ENCODE results near the gene KCTD20. TPM values are rescaled to one million over a fixed set of nuclear protein-coding genes. Genes with fewer than 3 reads are reported as not detected.

KCTD20 gene
- total RNA-seq, 1 experiment from 2014 or later, result 23.7 TPM

DNA sequence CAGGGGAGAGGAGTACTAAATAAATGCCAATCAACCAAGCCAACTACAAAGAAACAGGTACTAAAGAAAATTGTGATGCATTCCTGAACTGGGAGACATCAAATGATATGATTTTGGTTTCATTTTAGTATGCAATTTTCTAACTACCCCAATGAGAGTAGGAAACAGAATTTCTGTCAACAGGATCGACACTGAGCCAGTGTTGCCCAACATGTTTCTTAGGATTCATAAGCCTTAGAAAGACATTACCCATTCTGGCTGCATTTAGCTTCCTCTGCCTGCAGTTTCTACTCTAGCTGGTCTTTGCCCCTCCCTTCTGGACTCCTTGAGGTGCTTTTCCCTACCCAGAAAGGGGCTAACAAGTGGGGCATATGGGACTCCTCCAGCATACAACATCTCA, 49.8 kb downstream of the KCTD20 start:
- ChIA-PET POLR2A (no interaction called here), RAD21 (ENCODE audit: low non-redundant PET in 1 of 2, low total read pairs in 2 of 2, uncharacterized antibody in 2 of 2, unreplicated experiment in 2 of 2) (no interaction called here), CTCF (no interaction called here)
- Histone ChIP-seq H4K20me1 (ENCODE audit: insufficient read depth) (no peaks in the 10 kb centered on the region), H3K27ac (ENCODE audit: low read depth, low read length) (no peak overlapping the region), H3K9me2 (ENCODE audit: insufficient read depth) (no peaks in the 10 kb centered on the region), H3K27me3 (ENCODE audit: insufficient read depth, low read length) (no peaks in the 10 kb centered on the region), H3K9ac (ENCODE audit: low read length) (no peak overlapping the region), H3K4me3 (replicated peaks in 1 of 2; ENCODE audit: low read depth in 1 of 2, low read length in 2 of 2) (no peak overlapping the region), H3K36me3 (ENCODE audit: control insufficient read depth in 1 of 2, insufficient read depth in 2 of 2, low read length in 2 of 2) (peaks cover 22 to 23% of the 10 kb centered on the region in 2 experiments), H3K4me2 (ENCODE audit: low read length) (no peak overlapping the region), H3K79me2 (ENCODE audit: insufficient read depth, low read length) (no peaks in the 10 kb centered on the region), H3K4me1 (ENCODE audit: control insufficient read depth in 1 of 2, insufficient read depth in 2 of 2, low read length in 2 of 2) (no peaks in the 10 kb centered on the region), H3K9me3 (ENCODE audit: control insufficient read depth in 1 of 2, insufficient read depth in 1 of 2, low read depth in 1 of 2, low read length in 2 of 2) (no peaks in the 10 kb centered on the region), H2AFZ (ENCODE audit: low read depth, low read length, poor library complexity, severe bottlenecking) (no peak overlapping the region)
- no peak for DNase-seq (ENCODE audit: low read depth, low spot score)
- no peak for ATAC-seq
- TF ChIP-seq, protein P1, sequence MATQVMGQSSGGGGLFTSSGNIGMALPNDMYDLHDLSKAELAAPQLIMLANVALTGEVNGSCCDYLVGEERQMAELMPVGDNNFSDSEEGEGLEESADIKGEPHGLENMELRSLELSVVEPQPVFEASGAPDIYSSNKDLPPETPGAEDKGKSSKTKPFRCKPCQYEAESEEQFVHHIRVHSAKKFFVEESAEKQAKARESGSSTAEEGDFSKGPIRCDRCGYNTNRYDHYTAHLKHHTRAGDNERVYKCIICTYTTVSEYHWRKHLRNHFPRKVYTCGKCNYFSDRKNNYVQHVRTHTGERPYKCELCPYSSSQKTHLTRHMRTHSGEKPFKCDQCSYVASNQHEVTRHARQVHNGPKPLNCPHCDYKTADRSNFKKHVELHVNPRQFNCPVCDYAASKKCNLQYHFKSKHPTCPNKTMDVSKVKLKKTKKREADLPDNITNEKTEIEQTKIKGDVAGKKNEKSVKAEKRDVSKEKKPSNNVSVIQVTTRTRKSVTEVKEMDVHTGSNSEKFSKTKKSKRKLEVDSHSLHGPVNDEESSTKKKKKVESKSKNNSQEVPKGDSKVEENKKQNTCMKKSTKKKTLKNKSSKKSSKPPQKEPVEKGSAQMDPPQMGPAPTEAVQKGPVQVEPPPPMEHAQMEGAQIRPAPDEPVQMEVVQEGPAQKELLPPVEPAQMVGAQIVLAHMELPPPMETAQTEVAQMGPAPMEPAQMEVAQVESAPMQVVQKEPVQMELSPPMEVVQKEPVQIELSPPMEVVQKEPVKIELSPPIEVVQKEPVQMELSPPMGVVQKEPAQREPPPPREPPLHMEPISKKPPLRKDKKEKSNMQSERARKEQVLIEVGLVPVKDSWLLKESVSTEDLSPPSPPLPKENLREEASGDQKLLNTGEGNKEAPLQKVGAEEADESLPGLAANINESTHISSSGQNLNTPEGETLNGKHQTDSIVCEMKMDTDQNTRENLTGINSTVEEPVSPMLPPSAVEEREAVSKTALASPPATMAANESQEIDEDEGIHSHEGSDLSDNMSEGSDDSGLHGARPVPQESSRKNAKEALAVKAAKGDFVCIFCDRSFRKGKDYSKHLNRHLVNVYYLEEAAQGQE (IDR thresholded peaks at IDR 0.05; ENCODE audit: low read depth), result no peak
- no peak for TF ChIP-seq ZNF274 (IDR thresholded peaks at IDR 0.05; ENCODE audit: low read depth, low read length)
- no peak for TF ChIP-seq RAD21 (IDR thresholded peaks at IDR 0.05; ENCODE audit: low read depth)
- TF ChIP-seq, protein P2, sequence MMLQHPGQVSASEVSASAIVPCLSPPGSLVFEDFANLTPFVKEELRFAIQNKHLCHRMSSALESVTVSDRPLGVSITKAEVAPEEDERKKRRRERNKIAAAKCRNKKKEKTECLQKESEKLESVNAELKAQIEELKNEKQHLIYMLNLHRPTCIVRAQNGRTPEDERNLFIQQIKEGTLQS (IDR thresholded peaks at IDR 0.05), result no peak
- no peak for TF ChIP-seq EZH2 (IDR thresholded peaks at IDR 0.05)
- TF ChIP-seq FOSL1 (IDR thresholded peaks at IDR 0.05; ENCODE audit: low read depth), result no peak
- TF ChIP-seq, protein P3, sequence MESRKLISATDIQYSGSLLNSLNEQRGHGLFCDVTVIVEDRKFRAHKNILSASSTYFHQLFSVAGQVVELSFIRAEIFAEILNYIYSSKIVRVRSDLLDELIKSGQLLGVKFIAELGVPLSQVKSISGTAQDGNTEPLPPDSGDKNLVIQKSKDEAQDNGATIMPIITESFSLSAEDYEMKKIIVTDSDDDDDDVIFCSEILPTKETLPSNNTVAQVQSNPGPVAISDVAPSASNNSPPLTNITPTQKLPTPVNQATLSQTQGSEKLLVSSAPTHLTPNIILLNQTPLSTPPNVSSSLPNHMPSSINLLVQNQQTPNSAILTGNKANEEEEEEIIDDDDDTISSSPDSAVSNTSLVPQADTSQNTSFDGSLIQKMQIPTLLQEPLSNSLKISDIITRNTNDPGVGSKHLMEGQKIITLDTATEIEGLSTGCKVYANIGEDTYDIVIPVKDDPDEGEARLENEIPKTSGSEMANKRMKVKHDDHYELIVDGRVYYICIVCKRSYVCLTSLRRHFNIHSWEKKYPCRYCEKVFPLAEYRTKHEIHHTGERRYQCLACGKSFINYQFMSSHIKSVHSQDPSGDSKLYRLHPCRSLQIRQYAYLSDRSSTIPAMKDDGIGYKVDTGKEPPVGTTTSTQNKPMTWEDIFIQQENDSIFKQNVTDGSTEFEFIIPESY (IDR thresholded peaks at IDR 0.05; ENCODE audit: extremely low read depth, insufficient replicate concordance, low read length), result no peak
- no peak for TF ChIP-seq CEBPB (IDR thresholded peaks at IDR 0.05; ENCODE audit: low read depth)
- no peak for TF ChIP-seq ELF1 (IDR thresholded peaks at IDR 0.05; ENCODE audit: borderline replicate concordance, low read depth)
- TF ChIP-seq CBX3 (IDR thresholded peaks at IDR 0.05; ENCODE audit: low read depth), result no peak
- no peak for TF ChIP-seq ZFX (IDR thresholded peaks at IDR 0.05)
- TF ChIP-seq POLR2AphosphoS5 (IDR thresholded peaks at IDR 0.05; ENCODE audit: low read depth, low read length), result no peak
- TF ChIP-seq YY1 (IDR thresholded peaks at IDR 0.05; ENCODE audit: extremely low read depth, insufficient replicate concordance, low read depth, low read length), result no peak
- no peak for TF ChIP-seq JUND (IDR thresholded peaks at IDR 0.05)
- no peak for TF ChIP-seq EZH2phosphoT487 (IDR thresholded peaks at IDR 0.05; ENCODE audit: borderline replicate concordance)
- TF ChIP-seq SRF (IDR thresholded peaks at IDR 0.05; ENCODE audit: low read depth), result no peak
- TF ChIP-seq, protein P4, sequence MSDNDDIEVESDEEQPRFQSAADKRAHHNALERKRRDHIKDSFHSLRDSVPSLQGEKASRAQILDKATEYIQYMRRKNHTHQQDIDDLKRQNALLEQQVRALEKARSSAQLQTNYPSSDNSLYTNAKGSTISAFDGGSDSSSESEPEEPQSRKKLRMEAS (IDR thresholded peaks at IDR 0.05), result no peak
- no peak for TF ChIP-seq EGR1 (IDR thresholded peaks at IDR 0.05; ENCODE audit: low read depth)
- TF ChIP-seq TCF7L2 (IDR thresholded peaks at IDR 0.05; ENCODE audit: borderline replicate concordance, extremely low read depth, insufficient read depth, insufficient read length), result no peak
- intact Hi-C loops (cut with micrococcal nuclease), result no loop called here
- BruUV-seq (replicated peaks), result no TSS peak

All from HCT116 (cell line).